HEK293T (cell line): ENCODE results near the gene LRRC57.

Experiments
- CTCF ChIA-PET: fragments of 350-600 bp; formaldehyde crosslinking; extraction: SDS; loops from one replicate; lab custom pipeline; 2021; ENCODE audit warnings: antibody characterized with exemption, inconsistent platforms; lab: Yijun Ruan, JAX
- POLR2A ChIA-PET: fragments of 350-600 bp; formaldehyde crosslinking; extraction: SDS; loops from one replicate; lab custom pipeline; 2020; ENCODE audit warnings: antibody characterized with exemption, inconsistent platforms; lab: Yijun Ruan, JAX
- DNase-seq: peaks from one replicate; pipeline ENCODE4 v3.0.0; 2012; ENCODE audit warnings: mixed read lengths; ENCODE audit errors: extremely low spot score
- ARNT ChIP-seq: fragments of 450-650 bp; IDR thresholded peaks from 2 replicates; pipeline ENCODE4 v1.6.1; 2017; ENCODE audit warnings: mild to moderate bottlenecking
- BHLHE40 ChIP-seq: fragments of 450-650 bp; IDR thresholded peaks from 2 replicates; pipeline ENCODE4 v1.6.1; 2016; ENCODE audit warnings: mild to moderate bottlenecking, moderate library complexity, borderline replicate concordance
- CTBP1 ChIP-seq: fragments of 450-650 bp; IDR thresholded peaks from 2 replicates; pipeline ENCODE4 v1.6.1; 2016; ENCODE audit warnings: borderline replicate concordance
- ELF4 ChIP-seq: fragments of 450-650 bp; IDR thresholded peaks from 2 replicates; pipeline ENCODE4 v1.6.1; 2017; ENCODE audit warnings: antibody characterized with exemption
- FOXA1 ChIP-seq: fragments of 450-650 bp; IDR thresholded peaks from 2 replicates; pipeline ENCODE4 v1.6.1; 2016; ENCODE audit warnings: mild to moderate bottlenecking
- FOXK2 ChIP-seq: fragments of 450-650 bp; IDR thresholded peaks from 2 replicates; pipeline ENCODE4 v1.6.1; 2016; ENCODE audit warnings: mild to moderate bottlenecking
- FOXM1 ChIP-seq: fragments of 450-650 bp; IDR thresholded peaks from 2 replicates; pipeline ENCODE4 v1.6.1; 2017; ENCODE audit warnings: mild to moderate bottlenecking, borderline replicate concordance
- HDGF ChIP-seq: fragments of 450-650 bp; IDR thresholded peaks from 2 replicates; pipeline ENCODE4 v1.6.1; 2017; ENCODE audit warnings: antibody characterized with exemption, borderline replicate concordance
- L3MBTL2 ChIP-seq: fragments of 450-650 bp; conservative IDR thresholded peaks from 2 replicates; pipeline ENCODE4 v1.6.1; 2016; ENCODE audit warnings: mild to moderate bottlenecking
- LEF1 ChIP-seq: fragments of 450-650 bp; IDR thresholded peaks from 2 replicates; pipeline ENCODE4 v1.6.1; 2017; ENCODE audit warnings: mild to moderate bottlenecking, borderline replicate concordance
- NFRKB ChIP-seq: fragments of 450-650 bp; IDR thresholded peaks from 2 replicates; pipeline ENCODE4 v1.6.1; 2016; ENCODE audit warnings: mild to moderate bottlenecking, moderate library complexity
- PKNOX1 ChIP-seq: fragments of 450-650 bp; IDR thresholded peaks from 2 replicates; pipeline ENCODE4 v1.6.1; 2016
- SP1 ChIP-seq: fragments of 450-650 bp; IDR thresholded peaks from 2 replicates; pipeline ENCODE4 v1.6.1; 2017
- SUZ12 ChIP-seq: fragments of 450-650 bp; IDR thresholded peaks from 2 replicates; pipeline ENCODE4 v1.6.1; 2016; ENCODE audit warnings: mild to moderate bottlenecking
- TARDBP ChIP-seq: fragments of 450-650 bp; IDR thresholded peaks from 2 replicates; pipeline ENCODE4 v1.6.1; 2016
- ZNF384 ChIP-seq: fragments of 450-650 bp; IDR thresholded peaks from 2 replicates; pipeline ENCODE4 v1.6.1; 2016

The LRRC57 gene

GRCh38 chr15:42548249-42549031 lies at the start of gene LRRC57, which contains the start of gene HAUS2:
Gene LRRC57 (minus strand): TSS chr15:42548793. CDS start chr15:42548434, 359 bp downstream.
Gene HAUS2 (plus strand): TSS chr15:42548838. CDS start chr15:42548873, 35 bp downstream.
- TF ChIP-seq FOXK2 = no peak
- peak; percentile 37; the same call in 1 of the 2 replicates for TF ChIP-seq ELF4
- no peak for TF ChIP-seq TARDBP
- no peak for TF ChIP-seq BHLHE40
- peak; percentile 84 for DNase-seq

GRCh38 chr15:42595626-42596240 lies 47.1 kb upstream of the LRRC57 start:
- no peak for DNase-seq
- ChIA-PET CTCF (no interaction called here), POLR2A (no interaction called here)
- TF ChIP-seq HDGF = no peak
- TF ChIP-seq ARNT = no peak
- TF ChIP-seq CTBP1 = no peak
- no peak for TF ChIP-seq PKNOX1
- no peak for TF ChIP-seq LEF1
- no peak for TF ChIP-seq FOXM1
- no peak for TF ChIP-seq TARDBP

More at GRCh38 chr15:42548249-42549031, at the start of gene LRRC57, which contains the start of gene HAUS2:
- ChIA-PET POLR2A (interaction anchor here (0.5 to 2.0 kb wide), 11 partner anchors 9 to 275 kb away, joined by 3 to 13 read pairs (median 3); partner anchors contain the start of genes GANC, SNAP23, STARD9 and TMEM87A), CTCF (no interaction called here)

GRCh38 chr15:42594095-42594494 lies 45.5 kb upstream of the LRRC57 start:
- ChIA-PET CTCF (no interaction called here), POLR2A (no interaction called here)
- no peak for TF ChIP-seq CTBP1
- TF ChIP-seq L3MBTL2 = no peak
- no peak for TF ChIP-seq ZNF384
- TF ChIP-seq BHLHE40 = no peak
- no peak for TF ChIP-seq FOXA1
- TF ChIP-seq NFRKB = no peak
- TF ChIP-seq SUZ12 = no peak
- DNase-seq = no peak

GRCh38 chr15:42593143-42593542 lies 44.5 kb upstream of the LRRC57 start:
- POLR2A ChIA-PET = no interaction called here
- CTCF ChIA-PET = no interaction called here
- no peak for DNase-seq
- TF ChIP-seq FOXM1 (no peak), PKNOX1 (no peak), ELF4 (no peak), ARNT (no peak), BHLHE40 (no peak), NFRKB (no peak), ZNF384 (no peak), L3MBTL2 (no peak), HDGF (no peak), SUZ12 (no peak), TARDBP (no peak), CTBP1 (no peak), FOXK2 (no peak), FOXA1 (no peak), LEF1 (no peak), SP1 (no peak)

GRCh38 chr15:42592716-42593115 lies 44.1 kb upstream of the LRRC57 start:
- TF ChIP-seq BHLHE40 = no peak
- TF ChIP-seq TARDBP = no peak
- no peak for TF ChIP-seq ARNT
- TF ChIP-seq ELF4 = no peak
- no peak for TF ChIP-seq LEF1
- no peak for TF ChIP-seq FOXK2
- TF ChIP-seq FOXA1 = no peak
- no peak for TF ChIP-seq SP1
- TF ChIP-seq L3MBTL2 = no peak
- TF ChIP-seq HDGF = no peak
- TF ChIP-seq CTBP1 = no peak
- POLR2A ChIA-PET = interaction anchor here (0.5 kb wide), 1 partner anchor 1096 kb away, joined by 3 read pairs; no protein-coding TSS in a partner anchor
- CTCF ChIA-PET = no interaction called here
- DNase-seq = no peak

GRCh38 chr15:42591238-42591934 lies 42.8 kb upstream of the LRRC57 start:
- TF ChIP-seq PKNOX1 (0 out of 2 replicates have a peak, but pooled peaks have one; percentile 5), CTBP1 (no peak)
- ChIA-PET POLR2A (interaction anchor here (1.0 kb wide), 1 partner anchor 25 kb away, joined by 3 read pairs; no protein-coding TSS in a partner anchor), CTCF (interaction anchor here (0.5 to 1.2 kb wide), 3 partner anchors 9 to 50 kb away, joined by 3 to 7 read pairs (median 3); no protein-coding TSS in a partner anchor)
- DNase-seq = peak; percentile 30
